PC-9 (cell line): Measurements from ENCODE around the gene CNTFR. TPM values are rescaled to one million over a fixed set of nuclear protein-coding genes. Genes with fewer than 3 reads are reported as not detected.

Source experiments
- BruUV-seq: library from RNA; stranded (reverse); fragments of 400-500 nt; replicated peaks from 2 replicates; lab custom pipeline; 2021; lab: Mats Ljungman, UMichigan
- CTCF ChIA-PET: fragments of 300-600 bp; sonication (Branson Sonifier 250); formaldehyde crosslinking; loops from one replicate; lab custom pipeline; 2022; ENCODE audit warnings: antibody characterized with exemption; lab: Charles Lee
- POLR2A ChIA-PET: fragments of 300-600 bp; sonication (Branson Sonifier 250); formaldehyde crosslinking; loops from one replicate; lab custom pipeline; 2022; ENCODE audit warnings: antibody characterized with exemption; ENCODE audit not compliant: unreplicated experiment; lab: Charles Lee
- DNase-seq, 2 experiments: peaks; one replicate each; pipeline versions ENCODE4 v3.0.0 to v3.0.0-alpha.2; 2015 to 2022; ENCODE audit warnings: mixed read lengths in 1 of 2
- H2AFZ ChIP-seq: fragments of 200-600 bp; sonication (generic); 2 replicates; pipeline ENCODE4 v1.8.1; 2017; ENCODE audit warnings: antibody characterized with exemption
- H3F3A ChIP-seq: fragments of 200-600 bp; sonication (generic); 2 replicates; pipeline ENCODE4 v1.8.1; 2017; ENCODE audit warnings: antibody characterized with exemption, mild to moderate bottlenecking, low read depth; ENCODE audit not compliant: insufficient read depth
- H3K27ac ChIP-seq: fragments of 200-600 bp; sonication (generic); 2 replicates; pipeline ENCODE4 v1.6.1; 2016; ENCODE audit warnings: mixed run types
- H3K27me3 ChIP-seq: fragments of 200-600 bp; sonication (generic); 2 replicates; pipeline ENCODE4 v1.6.1; 2016; ENCODE audit warnings: low read depth, mixed run types; ENCODE audit not compliant: insufficient read depth
- H3K36me3 ChIP-seq: fragments of 200-600 bp; sonication (generic); 2 replicates; pipeline ENCODE4 v1.6.1; 2016; ENCODE audit warnings: low read depth, mixed run types
- H3K4me1 ChIP-seq: fragments of 200-600 bp; sonication (generic); replicated peaks from 2 replicates; pipeline ENCODE4 v1.6.1; 2016; ENCODE audit warnings: mixed run types; ENCODE audit not compliant: insufficient read depth
- H3K4me2 ChIP-seq: fragments of 200-600 bp; sonication (generic); 2 replicates; pipeline ENCODE4 v1.6.1; 2017; ENCODE audit warnings: mixed run types
- H3K4me3 ChIP-seq: fragments of 200-600 bp; sonication (generic); 2 replicates; pipeline ENCODE4 v1.6.1; 2016; ENCODE audit warnings: mixed run types
- H3K79me2 ChIP-seq: fragments of 200-600 bp; sonication (generic); 2 replicates; pipeline ENCODE4 v1.6.1; 2017; ENCODE audit warnings: low read depth, mixed run types
- H3K9me2 ChIP-seq: fragments of 200-600 bp; sonication (generic); 2 replicates; pipeline ENCODE4 v1.8.1; 2017; ENCODE audit warnings: mild to moderate bottlenecking; ENCODE audit not compliant: insufficient read depth
- H3K9me3 ChIP-seq: fragments of 200-600 bp; sonication (generic); 2 replicates; pipeline ENCODE4 v1.8.1; 2016; ENCODE audit warnings: low read depth; ENCODE audit not compliant: insufficient read depth
- H4K20me1 ChIP-seq: fragments of 200-600 bp; sonication (generic); 2 replicates; pipeline ENCODE4 v1.8.1; 2017; ENCODE audit not compliant: insufficient read depth
- CTCF ChIP-seq: fragments of 200-600 bp; sonication (generic); conservative IDR thresholded peaks from 2 replicates; pipeline ENCODE4 v1.6.1; 2017; ENCODE audit warnings: mixed run types, antibody characterized with exemption, mild to moderate bottlenecking, moderate library complexity
- EZH2 ChIP-seq: fragments of 200-600 bp; sonication (generic); IDR thresholded peaks from 2 replicates; pipeline ENCODE4 v1.8.0; 2017; ENCODE audit warnings: antibody characterized with exemption, low read depth
- intact Hi-C: fragments of 100-400 bp; cut with micrococcal nuclease; formaldehyde crosslinking; loops from one replicate; pipeline ENCODE4 v1.10.0; 2022; ENCODE audit not compliant: unreplicated experiment
- total RNA-seq: library from RNA; stranded (reverse); gene quantifications from 2 replicates; pipeline ENCODE4 v1.2.3, GENCODE V29; 2021

Gene CNTFR
- total RNA-seq, 1 experiment from 2014 or later = not detected

- H3F3A ChIP-seq = no peaks in the 10 kb centered on the region
- no peaks in the 10 kb centered on the region for H4K20me1 ChIP-seq
- peaks cover 54% of the 10 kb centered on the region for H3K27me3 ChIP-seq
- no peaks in the 10 kb centered on the region for H3K4me1 ChIP-seq
- intact Hi-C loops = no loop called here
- H3K4me3 ChIP-seq = no peak overlapping the region
- no peaks in the 10 kb centered on the region for H3K79me2 ChIP-seq
- no peaks in the 10 kb centered on the region for H3K9me2 ChIP-seq
- no peak for DNase-seq
- TF ChIP-seq EZH2 (no peak), CTCF (no peak)
- POLR2A ChIA-PET = no interaction called here
- no peak overlapping the region for H3K27ac ChIP-seq
- no peak overlapping the region for H2AFZ ChIP-seq
- no peaks in the 10 kb centered on the region for H3K9me3 ChIP-seq
- no TSS peak for BruUV-seq
- CTCF ChIA-PET = interaction anchor here (0.6 to 0.7 kb wide), 2 partner anchors 173 to 516 kb away, joined by 4 to 5 read pairs; no protein-coding TSS in a partner anchor
- H3K4me2 ChIP-seq = no peak overlapping the region
- no peaks in the 10 kb centered on the region for H3K36me3 ChIP-seq
Measured at GRCh38 chr9:34577400-34578240, 11.9 kb downstream of the CNTFR start.

DNA sequence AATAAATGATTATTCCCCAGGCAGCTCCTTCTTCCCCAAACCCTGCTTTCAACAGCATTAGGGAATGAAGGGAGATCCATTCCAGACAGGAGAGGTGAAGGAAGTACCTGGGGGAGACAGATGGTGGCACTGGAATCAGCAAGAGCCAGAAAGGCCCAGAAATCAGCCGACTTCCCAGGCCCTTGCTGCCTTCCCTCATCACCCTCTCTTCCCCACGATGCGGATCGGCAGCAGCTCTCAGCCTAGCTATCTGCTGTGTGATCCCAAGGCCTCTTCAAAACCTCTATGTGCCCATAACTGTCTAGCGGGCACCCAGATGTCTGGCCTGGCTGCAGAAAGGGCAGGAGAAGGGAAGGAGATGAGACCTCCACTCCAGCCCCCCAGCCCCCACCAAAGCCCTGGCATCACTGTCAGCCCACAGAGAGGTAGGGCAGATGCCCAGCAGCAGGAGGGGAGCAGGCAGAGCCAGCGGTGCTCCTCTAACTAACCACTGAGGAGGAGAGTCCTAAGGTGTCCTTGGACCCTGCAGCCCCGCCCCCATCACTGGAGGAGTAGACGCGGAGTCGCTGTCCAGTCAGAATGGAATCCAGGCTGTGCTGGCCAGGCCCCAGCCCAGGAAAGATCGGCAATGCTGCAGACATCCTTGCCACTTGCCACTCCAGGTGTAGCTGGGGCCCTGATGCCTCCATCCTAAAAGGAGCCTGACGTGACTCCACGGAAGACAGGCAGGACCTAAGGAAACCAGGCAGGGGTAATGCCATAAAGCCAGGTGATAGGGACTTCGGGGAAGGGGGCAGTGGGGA lies 12.7 kb downstream of the CNTFR start:
- POLR2A ChIA-PET = no interaction called here
- Histone ChIP-seq H3K36me3 (no peaks in the 10 kb centered on the region), H4K20me1 (no peaks in the 10 kb centered on the region), H3K4me3 (no peak overlapping the region), H3K27ac (no peak overlapping the region), H3F3A (no peaks in the 10 kb centered on the region), H3K79me2 (no peaks in the 10 kb centered on the region), H3K9me2 (no peaks in the 10 kb centered on the region), H3K4me1 (no peaks in the 10 kb centered on the region), H2AFZ (no peak overlapping the region), H3K9me3 (no peaks in the 10 kb centered on the region), H3K4me2 (no peak overlapping the region), H3K27me3 (peaks cover 46% of the 10 kb centered on the region)
- DNase-seq = no peak
- no peak for TF ChIP-seq CTCF
- no peak for TF ChIP-seq EZH2
- CTCF ChIA-PET = no interaction called here
- intact Hi-C loops = no loop called here
- BruUV-seq = no TSS peak

- Histone ChIP-seq H4K20me1 (no peaks in the 10 kb centered on the region), H3K79me2 (no peaks in the 10 kb centered on the region), H3K27me3 (peaks cover 44% of the 10 kb centered on the region), H3K27ac (no peak overlapping the region), H3K36me3 (no peaks in the 10 kb centered on the region), H3K4me1 (no peaks in the 10 kb centered on the region), H3K9me2 (no peaks in the 10 kb centered on the region), H3K9me3 (no peaks in the 10 kb centered on the region), H3K4me3 (no peak overlapping the region), H3K4me2 (no peak overlapping the region), H2AFZ (no peak overlapping the region), H3F3A (no peaks in the 10 kb centered on the region)
- TF ChIP-seq EZH2 (no peak), CTCF (no peak)
- ChIA-PET CTCF (no interaction called here), POLR2A (no interaction called here)
- DNase-seq = no peak
- no TSS peak for BruUV-seq
- intact Hi-C loops = no loop called here
Measured at GRCh38 chr9:34575862-34576596, 13.5 kb downstream of the CNTFR start.
